ENCODE results near the gene UBE2D3. TPM values are rescaled to one million over a fixed set of nuclear protein-coding genes. Genes with fewer than 3 reads are reported as not detected.

Gene UBE2D3
- total RNA-seq, 1 donor from 2014 or later = 283 TPM

DNA sequence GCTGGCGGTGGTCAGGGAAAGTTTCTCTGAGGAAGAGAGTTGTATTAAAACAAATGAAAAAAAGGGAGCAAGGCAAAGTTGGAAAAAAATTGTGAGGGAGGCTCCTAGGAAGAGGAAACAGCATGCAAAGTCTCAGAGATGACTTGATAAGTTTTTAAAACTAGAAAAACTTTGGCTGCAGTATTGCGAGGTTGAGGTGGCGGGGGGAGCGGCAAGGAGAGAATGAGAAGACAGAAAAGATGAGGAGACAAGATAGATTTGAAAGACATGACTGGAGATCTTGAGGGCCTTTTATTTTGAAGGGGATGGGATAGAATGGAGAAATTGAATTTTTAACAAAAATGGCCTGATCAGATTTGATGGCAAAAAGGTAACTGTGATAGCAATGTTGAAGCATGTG lies 4.8 kb upstream of the UBE2D3 start:
- TF ChIP-seq, protein P1, sequence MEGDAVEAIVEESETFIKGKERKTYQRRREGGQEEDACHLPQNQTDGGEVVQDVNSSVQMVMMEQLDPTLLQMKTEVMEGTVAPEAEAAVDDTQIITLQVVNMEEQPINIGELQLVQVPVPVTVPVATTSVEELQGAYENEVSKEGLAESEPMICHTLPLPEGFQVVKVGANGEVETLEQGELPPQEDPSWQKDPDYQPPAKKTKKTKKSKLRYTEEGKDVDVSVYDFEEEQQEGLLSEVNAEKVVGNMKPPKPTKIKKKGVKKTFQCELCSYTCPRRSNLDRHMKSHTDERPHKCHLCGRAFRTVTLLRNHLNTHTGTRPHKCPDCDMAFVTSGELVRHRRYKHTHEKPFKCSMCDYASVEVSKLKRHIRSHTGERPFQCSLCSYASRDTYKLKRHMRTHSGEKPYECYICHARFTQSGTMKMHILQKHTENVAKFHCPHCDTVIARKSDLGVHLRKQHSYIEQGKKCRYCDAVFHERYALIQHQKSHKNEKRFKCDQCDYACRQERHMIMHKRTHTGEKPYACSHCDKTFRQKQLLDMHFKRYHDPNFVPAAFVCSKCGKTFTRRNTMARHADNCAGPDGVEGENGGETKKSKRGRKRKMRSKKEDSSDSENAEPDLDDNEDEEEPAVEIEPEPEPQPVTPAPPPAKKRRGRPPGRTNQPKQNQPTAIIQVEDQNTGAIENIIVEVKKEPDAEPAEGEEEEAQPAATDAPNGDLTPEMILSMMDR (conservative IDR thresholded peaks at IDR 0.05; ENCODE audit: low read depth, low read length) = no peak
- DNase-seq (ENCODE audit: low read depth) = no peak

DNA sequence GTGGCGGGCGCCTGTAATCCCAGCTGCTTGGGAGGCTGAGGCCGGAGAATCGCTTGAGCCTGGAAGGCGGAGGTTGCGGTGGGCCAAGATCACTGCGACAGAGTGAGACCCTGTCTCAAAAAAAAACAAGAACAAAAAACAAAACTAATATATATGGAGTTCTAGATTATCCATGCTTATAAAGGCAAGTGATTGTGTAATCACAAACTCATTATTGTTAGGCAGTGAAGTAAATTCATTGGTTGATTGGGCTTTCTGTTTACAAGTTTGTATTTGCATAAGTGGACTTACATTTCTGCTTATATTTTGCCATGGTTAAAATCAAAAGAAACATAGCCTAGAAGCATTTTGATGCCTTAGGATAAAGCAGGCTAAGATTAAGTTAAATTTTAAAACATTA lies 2.5 kb upstream of the UBE2D3 start:
- TF ChIP-seq, protein P1 (conservative IDR thresholded peaks at IDR 0.05; ENCODE audit: low read depth, low read length) = no peak
- no peak overlapping the region for H3K4me3 ChIP-seq (ENCODE audit: low read depth, low read length)
- DNase-seq (ENCODE audit: low read depth) = no peak

More for the DNA sequence above, 4.8 kb upstream of the UBE2D3 start:
- no peak overlapping the region for H3K4me3 ChIP-seq (ENCODE audit: low read depth, low read length)

DNA sequence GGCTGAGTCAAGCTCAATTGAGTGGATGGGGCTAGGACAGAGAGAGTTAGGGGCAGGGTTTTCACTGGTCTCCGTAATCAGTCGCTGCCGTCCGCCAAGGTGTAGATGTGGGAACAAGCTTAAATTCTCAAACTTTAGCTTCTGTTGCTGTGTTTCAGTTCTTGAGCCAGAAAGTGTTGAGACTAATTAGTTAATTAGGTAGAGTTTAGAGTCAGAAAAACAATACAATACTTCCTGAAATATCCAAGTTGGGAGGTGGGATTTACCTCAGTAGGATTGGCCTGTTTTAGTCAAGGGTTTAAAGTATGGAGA lies 1.1 kb upstream of the UBE2D3 start:
- no peak for DNase-seq (ENCODE audit: low read depth)
- TF ChIP-seq, protein P1 (conservative IDR thresholded peaks at IDR 0.05; ENCODE audit: low read depth, low read length) = no peak
- H3K4me3 ChIP-seq (ENCODE audit: low read depth, low read length) = peak overlapping the region; percentile 92

DNA sequence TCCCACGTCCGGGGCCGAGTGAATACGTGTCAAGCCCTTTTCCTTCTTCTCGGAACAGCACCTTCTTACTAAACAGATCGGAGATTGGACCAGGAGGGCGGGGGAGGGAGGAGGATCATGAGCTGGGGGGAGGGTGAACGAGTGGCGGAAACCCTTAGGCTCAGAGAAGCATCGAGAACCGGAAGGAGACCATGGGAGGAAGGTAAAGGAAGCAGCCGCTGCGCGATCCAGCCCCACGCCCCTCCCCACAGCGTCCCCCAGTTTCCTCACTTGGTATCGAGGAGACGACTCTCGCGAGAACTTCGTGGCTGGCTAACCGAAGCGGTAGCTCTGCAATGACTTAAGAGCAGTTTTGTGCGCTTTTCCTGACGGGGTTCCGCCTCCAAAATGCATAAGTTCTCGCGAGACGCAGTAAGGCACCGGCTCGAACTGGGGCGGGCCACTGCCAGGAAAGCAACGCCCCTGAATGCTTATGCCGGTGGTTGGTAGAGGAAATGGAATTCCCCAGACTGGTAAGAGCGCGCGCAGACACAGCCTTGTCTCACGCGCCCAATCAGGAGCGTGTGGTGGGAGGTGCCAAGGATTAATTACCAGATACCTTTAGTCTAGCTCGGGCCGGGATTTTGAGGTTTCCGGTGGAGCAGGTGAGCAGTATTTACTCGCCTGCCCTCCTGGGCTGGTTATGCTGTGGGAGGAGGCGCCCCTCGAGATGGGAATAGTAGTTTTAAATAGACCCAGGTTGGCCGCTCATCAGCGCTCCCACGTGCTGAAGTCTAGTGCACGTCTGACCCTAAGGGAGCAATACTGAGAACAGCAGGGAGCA lies 534 bp upstream of the UBE2D3 start:
- DNase-seq (ENCODE audit: low read depth) = peak; percentile 99
- TF ChIP-seq, protein P1 (conservative IDR thresholded peaks at IDR 0.05; ENCODE audit: low read depth, low read length) = no peak

DNA sequence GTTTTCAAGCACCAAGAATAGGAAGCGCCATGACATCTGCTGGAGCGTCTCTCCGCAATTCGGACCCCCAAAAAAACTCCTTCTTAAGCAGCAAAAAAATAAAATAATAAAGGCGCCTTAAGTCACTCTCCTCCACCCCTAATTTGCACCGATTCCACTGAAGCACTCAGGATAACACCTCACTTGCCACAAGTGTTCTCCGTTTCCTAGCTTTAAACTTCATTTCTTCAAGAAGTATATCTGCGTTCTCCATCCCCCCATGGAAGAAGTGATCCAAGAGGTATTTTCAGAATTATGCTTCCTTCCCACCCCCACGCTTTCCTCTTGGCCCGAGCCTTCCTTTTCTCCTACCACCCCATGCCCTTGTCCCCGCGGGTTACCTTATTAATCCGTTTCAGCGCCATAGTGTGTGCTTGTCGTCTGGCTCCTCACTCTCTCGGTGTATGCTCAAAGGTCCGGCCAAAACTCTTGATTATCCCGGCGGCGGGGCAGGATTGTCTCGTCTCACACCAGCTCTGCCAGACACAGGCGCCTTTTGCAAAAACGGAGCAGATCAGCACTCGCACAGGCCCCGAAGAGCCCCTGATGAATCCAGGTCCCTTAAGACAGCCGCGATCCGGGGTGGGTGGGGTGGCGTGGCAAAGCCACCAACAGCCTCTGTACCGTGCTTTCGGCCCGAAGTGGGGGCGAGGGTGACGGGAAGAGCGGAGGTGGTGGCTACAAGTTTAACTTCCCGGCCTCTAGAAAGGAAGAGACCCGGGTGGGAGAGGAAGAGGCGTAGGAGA lies 1.1 kb downstream of the UBE2D3 start:
- TF ChIP-seq, protein P1 (conservative IDR thresholded peaks at IDR 0.05; ENCODE audit: low read depth, low read length) = no peak
- H3K4me3 ChIP-seq (ENCODE audit: low read depth, low read length) = peak overlapping the region; percentile 92
- DNase-seq (ENCODE audit: low read depth) = no peak

More for the DNA sequence above, 534 bp upstream of the UBE2D3 start:
- H3K4me3 ChIP-seq (ENCODE audit: low read depth, low read length) = peak overlapping the region; percentile 92

DNA sequence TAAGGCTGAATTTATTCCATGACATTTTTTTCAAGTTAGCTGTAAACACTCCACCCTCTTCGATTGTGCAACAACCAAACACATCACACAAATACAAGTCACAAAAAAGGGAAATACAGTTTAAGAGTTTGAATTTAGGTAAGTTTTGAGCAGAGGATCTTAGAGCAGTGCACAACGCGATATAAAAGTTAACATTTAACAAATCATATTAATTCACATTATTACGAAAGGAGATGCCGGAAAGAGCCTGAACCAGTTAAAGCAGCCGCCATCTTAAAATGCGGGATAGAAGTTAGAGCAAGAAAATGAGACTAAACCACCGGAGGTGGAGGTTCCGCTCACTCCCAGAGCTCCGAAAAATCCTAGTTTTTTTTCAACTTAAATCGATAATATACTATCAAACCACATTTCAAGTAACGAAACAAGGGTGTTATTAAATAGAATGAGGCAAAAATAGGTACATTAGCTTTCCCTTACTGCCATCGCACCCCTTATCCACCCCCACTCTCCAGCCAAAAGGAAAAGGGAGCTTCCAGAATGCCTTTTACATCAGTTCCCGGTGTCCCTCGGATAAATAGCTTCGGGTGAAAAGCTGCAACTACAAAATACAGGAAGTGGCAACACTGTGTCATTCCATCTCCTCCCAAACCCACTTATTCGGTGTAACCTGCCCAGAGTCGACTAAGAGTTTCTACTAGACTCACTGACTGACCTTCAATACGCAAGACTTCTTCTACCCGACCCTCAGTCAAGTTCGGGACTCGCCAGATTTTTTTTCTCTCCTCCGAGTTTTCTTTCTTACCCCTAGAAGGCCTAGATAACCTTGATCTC lies 1.9 kb downstream of the UBE2D3 start:
- no peak for DNase-seq (ENCODE audit: low read depth)
- peak overlapping the region; percentile 92 for H3K4me3 ChIP-seq (ENCODE audit: low read depth, low read length)
- TF ChIP-seq, protein P1 (conservative IDR thresholded peaks at IDR 0.05; ENCODE audit: low read depth, low read length) = no peak

All from epithelial cell of proximal tubule (primary cell).